HepG2 (cell line): ENCODE data around the gene TEX19. TPM values are rescaled to one million over a fixed set of nuclear protein-coding genes. Genes with fewer than 3 reads are reported as not detected.
A peak's percentile ranks its signal among the peaks of the same experiment; 100 is the strongest.

Experiments
- ATAD3A ChIP-seq: sonication (generic); formaldehyde crosslinking; IDR thresholded peaks from 2 replicates; pipeline ENCODE4 v1.4.0; 2020; ENCODE audit warnings: missing genetic modification reagents
- GTF3A ChIP-seq: sonication (generic); formaldehyde crosslinking; conservative IDR thresholded peaks from 2 replicates; pipeline ENCODE4 v1.4.0; 2020; ENCODE audit warnings: mild to moderate bottlenecking, missing genetic modification reagents
- JUNB ChIP-seq: sonication (generic); formaldehyde crosslinking; IDR thresholded peaks from 2 replicates; pipeline ENCODE4 v1.8.0; 2022; ENCODE audit warnings: missing genetic modification reagents, mild to moderate bottlenecking, borderline replicate concordance
- NBN ChIP-seq: fragments of 450-650 bp; conservative IDR thresholded peaks from 2 replicates; pipeline ENCODE4 v1.6.1; 2017
- RELA ChIP-seq: sonication (generic); formaldehyde crosslinking; IDR thresholded peaks from 2 replicates; pipeline ENCODE4 v1.4.0; 2020; ENCODE audit warnings: missing genetic modification reagents
- RNF2 ChIP-seq: fragments of 450-650 bp; conservative IDR thresholded peaks from 2 replicates; pipeline ENCODE4 v1.6.1; 2016; ENCODE audit warnings: low read depth
- SMAD3 ChIP-seq: sonication (generic); formaldehyde crosslinking; IDR thresholded peaks from 2 replicates; pipeline ENCODE4 v1.4.0; 2020; ENCODE audit warnings: missing genetic modification reagents
- SP5 ChIP-seq: IDR thresholded peaks from 2 replicates; pipeline ENCODE4 v1.6.1; 2016; ENCODE audit warnings: low read depth, borderline replicate concordance
- ZBTB38 ChIP-seq: sonication (generic); formaldehyde crosslinking; IDR thresholded peaks from 2 replicates; pipeline ENCODE4 v1.5.1; 2020; ENCODE audit warnings: mild to moderate bottlenecking, missing genetic modification reagents
- ZBTB7A ChIP-seq: sonication (generic); formaldehyde crosslinking; IDR thresholded peaks from 2 replicates; pipeline ENCODE4 v1.8.0; 2022; ENCODE audit warnings: mild to moderate bottlenecking, missing genetic modification reagents
- ZFP90 ChIP-seq: sonication (generic); formaldehyde crosslinking; IDR thresholded peaks from 2 replicates; pipeline ENCODE4 v1.8.0; 2022; ENCODE audit warnings: missing genetic modification reagents, mild to moderate bottlenecking, inconsistent platforms, borderline replicate concordance
- ZMAT3 ChIP-seq: sonication (generic); formaldehyde crosslinking; conservative IDR thresholded peaks from 2 replicates; pipeline ENCODE4 v1.7.0; 2021; ENCODE audit warnings: missing genetic modification reagents
- ZNF235 ChIP-seq: sonication (generic); formaldehyde crosslinking; IDR thresholded peaks from 2 replicates; pipeline ENCODE4 v1.8.1; 2023; ENCODE audit warnings: mild to moderate bottlenecking, missing genetic modification reagents, borderline replicate concordance
- ZNF30 ChIP-seq: sonication (generic); formaldehyde crosslinking; IDR thresholded peaks from 2 replicates; pipeline ENCODE4 v1.5.0; 2020; ENCODE audit warnings: mild to moderate bottlenecking, missing genetic modification reagents
- ZNF780A ChIP-seq: sonication (generic); formaldehyde crosslinking; IDR thresholded peaks from 2 replicates; pipeline ENCODE4 v1.8.0; 2022; ENCODE audit warnings: mild to moderate bottlenecking, missing genetic modification reagents, moderate library complexity
- ZNF891 ChIP-seq: sonication (generic); formaldehyde crosslinking; IDR thresholded peaks from 2 replicates; pipeline ENCODE4 v1.5.0; 2020; ENCODE audit warnings: mild to moderate bottlenecking, missing genetic modification reagents
- polyA plus RNA-seq, 8 experiments: library from polyadenylated mRNA; depleted of rRNA in 3 of 8; stranded (reverse) in 7 of 8; unstranded in 1 of 8; fragments of >200 nt; fragmentation: Illumina TruSeq in 4 of 8; extraction: Trizol in 4 of 8; gene quantifications; 2 replicates each; pipeline versions ENCODE4 v1.2.1 to v1.2.3, GENCODE V29; 2011 to 2016; ENCODE audit warnings: low read depth in 4 of 8, missing spikeins in 1 of 8, mixed read lengths in 1 of 8; ENCODE audit not compliant: insufficient read depth in 1 of 8
- total RNA-seq, 5 experiments: library from RNA; depleted of rRNA; stranded (reverse); fragments of >200 nt; fragmentation: Illumina TruSeq; extraction: Trizol; gene quantifications; 2 replicates each; pipeline ENCODE4 v1.2.3, GENCODE V29; 2016; ENCODE audit warnings: low read depth in 1 of 5
- TF ChIP-seq, protein P1 (sequence below): fragments of 450-650 bp; IDR thresholded peaks from 2 replicates; pipeline ENCODE4 v1.6.1; 2016
- TF ChIP-seq, protein P2 (sequence below): sonication (generic); formaldehyde crosslinking; IDR thresholded peaks from 2 replicates; pipeline ENCODE4 v1.9.0; 2021; ENCODE audit warnings: mild to moderate bottlenecking, missing genetic modification reagents
- TF ChIP-seq, protein P3 (sequence below): IDR thresholded peaks from 2 replicates; pipeline ENCODE4 v1.6.1; 2012; ENCODE audit warnings: inconsistent platforms
- TF ChIP-seq, protein P4 (sequence below): sonication (generic); formaldehyde crosslinking; IDR thresholded peaks from 2 replicates; pipeline ENCODE4 v1.4.0; 2020; ENCODE audit warnings: missing genetic modification reagents

TEX19 gene
- total and polyA plus RNA-seq, 2 of the 13 experiments (the other 11 are each of a cell fraction or from before 2014, with no cell fraction given): 1.3 to 6.0 TPM

DNA sequence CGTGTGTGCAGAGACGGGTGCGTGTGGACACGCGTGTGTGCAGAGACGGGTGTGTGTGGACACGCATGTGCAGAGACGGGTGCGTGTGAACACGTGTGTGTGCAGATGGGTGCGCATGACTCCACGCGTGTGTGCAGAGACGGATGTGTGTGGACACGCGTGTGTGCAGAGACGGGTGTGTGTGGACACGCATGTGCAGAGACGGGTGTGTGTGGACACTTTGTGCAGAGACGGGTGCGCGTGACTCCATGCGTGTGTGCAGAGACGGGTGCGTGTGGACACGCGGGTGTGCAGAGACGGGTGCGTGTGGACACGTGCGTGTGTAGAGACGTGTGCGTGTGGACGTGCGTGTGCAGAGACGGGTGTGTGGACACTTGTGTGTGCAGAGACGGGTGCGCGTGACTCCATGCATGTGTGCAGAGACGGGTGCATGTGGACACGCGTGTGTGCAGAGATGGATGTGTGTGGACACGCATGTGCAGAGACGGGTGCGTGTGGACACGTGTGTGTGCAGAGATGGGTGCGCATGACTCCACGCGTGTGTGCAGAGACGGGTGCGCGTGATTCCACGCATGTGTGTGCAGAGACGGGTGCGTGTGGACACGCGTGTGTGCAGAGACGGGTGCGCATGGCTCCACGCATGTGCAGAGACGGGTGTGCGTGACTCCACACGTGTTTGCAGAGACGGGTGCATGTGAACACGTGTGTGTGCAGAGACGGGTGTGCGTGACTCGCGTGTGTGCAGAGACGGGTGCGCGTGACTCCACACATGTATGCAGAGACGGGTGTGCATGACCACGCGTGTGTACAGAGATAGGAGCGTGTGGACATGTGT lies 40.1 kb upstream of the TEX19 start (continued):
- TF ChIP-seq ZNF30 (CRISPR knock-in tag): no peak
- TF ChIP-seq GTF3A (CRISPR knock-in tag): no peak
- TF ChIP-seq, protein P1, sequence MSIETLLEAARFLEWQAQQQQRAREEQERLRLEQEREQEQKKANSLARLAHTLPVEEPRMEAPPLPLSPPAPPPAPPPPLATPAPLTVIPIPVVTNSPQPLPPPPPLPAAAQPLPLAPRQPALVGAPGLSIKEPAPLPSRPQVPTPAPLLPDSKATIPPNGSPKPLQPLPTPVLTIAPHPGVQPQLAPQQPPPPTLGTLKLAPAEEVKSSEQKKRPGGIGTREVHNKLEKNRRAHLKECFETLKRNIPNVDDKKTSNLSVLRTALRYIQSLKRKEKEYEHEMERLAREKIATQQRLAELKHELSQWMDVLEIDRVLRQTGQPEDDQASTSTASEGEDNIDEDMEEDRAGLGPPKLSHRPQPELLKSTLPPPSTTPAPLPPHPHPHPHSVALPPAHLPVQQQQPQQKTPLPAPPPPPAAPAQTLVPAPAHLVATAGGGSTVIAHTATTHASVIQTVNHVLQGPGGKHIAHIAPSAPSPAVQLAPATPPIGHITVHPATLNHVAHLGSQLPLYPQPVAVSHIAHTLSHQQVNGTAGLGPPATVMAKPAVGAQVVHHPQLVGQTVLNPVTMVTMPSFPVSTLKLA: peak; percentile 68
- TF ChIP-seq SMAD3: no peak
- TF ChIP-seq, protein P2, sequence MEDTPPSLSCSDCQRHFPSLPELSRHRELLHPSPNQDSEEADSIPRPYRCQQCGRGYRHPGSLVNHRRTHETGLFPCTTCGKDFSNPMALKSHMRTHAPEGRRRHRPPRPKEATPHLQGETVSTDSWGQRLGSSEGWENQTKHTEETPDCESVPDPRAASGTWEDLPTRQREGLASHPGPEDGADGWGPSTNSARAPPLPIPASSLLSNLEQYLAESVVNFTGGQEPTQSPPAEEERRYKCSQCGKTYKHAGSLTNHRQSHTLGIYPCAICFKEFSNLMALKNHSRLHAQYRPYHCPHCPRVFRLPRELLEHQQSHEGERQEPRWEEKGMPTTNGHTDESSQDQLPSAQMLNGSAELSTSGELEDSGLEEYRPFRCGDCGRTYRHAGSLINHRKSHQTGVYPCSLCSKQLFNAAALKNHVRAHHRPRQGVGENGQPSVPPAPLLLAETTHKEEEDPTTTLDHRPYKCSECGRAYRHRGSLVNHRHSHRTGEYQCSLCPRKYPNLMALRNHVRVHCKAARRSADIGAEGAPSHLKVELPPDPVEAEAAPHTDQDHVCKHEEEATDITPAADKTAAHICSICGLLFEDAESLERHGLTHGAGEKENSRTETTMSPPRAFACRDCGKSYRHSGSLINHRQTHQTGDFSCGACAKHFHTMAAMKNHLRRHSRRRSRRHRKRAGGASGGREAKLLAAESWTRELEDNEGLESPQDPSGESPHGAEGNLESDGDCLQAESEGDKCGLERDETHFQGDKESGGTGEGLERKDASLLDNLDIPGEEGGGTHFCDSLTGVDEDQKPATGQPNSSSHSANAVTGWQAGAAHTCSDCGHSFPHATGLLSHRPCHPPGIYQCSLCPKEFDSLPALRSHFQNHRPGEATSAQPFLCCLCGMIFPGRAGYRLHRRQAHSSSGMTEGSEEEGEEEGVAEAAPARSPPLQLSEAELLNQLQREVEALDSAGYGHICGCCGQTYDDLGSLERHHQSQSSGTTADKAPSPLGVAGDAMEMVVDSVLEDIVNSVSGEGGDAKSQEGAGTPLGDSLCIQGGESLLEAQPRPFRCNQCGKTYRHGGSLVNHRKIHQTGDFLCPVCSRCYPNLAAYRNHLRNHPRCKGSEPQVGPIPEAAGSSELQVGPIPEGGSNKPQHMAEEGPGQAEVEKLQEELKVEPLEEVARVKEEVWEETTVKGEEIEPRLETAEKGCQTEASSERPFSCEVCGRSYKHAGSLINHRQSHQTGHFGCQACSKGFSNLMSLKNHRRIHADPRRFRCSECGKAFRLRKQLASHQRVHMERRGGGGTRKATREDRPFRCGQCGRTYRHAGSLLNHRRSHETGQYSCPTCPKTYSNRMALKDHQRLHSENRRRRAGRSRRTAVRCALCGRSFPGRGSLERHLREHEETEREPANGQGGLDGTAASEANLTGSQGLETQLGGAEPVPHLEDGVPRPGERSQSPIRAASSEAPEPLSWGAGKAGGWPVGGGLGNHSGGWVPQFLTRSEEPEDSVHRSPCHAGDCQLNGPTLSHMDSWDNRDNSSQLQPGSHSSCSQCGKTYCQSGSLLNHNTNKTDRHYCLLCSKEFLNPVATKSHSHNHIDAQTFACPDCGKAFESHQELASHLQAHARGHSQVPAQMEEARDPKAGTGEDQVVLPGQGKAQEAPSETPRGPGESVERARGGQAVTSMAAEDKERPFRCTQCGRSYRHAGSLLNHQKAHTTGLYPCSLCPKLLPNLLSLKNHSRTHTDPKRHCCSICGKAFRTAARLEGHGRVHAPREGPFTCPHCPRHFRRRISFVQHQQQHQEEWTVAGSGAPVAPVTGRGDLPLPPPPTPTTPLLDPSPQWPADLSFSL: no peak
- TF ChIP-seq, protein P3, sequence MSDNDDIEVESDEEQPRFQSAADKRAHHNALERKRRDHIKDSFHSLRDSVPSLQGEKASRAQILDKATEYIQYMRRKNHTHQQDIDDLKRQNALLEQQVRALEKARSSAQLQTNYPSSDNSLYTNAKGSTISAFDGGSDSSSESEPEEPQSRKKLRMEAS: no peak; the same call in 1 of the 2 replicates
- TF ChIP-seq RNF2: no peak
- TF ChIP-seq ZNF235: no peak
- no peak for TF ChIP-seq ZNF891 (CRISPR knock-in tag)
- no peak for TF ChIP-seq RELA (CRISPR knock-in tag)
- TF ChIP-seq ATAD3A (CRISPR knock-in tag): no peak
- no peak for TF ChIP-seq ZMAT3 (CRISPR knock-in tag)
- no peak for TF ChIP-seq ZFP90
- no peak for TF ChIP-seq ZBTB38 (CRISPR knock-in tag)
- 0 out of 2 replicates have a peak, but pooled peaks have one; percentile 37 for TF ChIP-seq JUNB (CRISPR knock-in tag)
- TF ChIP-seq, protein P4, sequence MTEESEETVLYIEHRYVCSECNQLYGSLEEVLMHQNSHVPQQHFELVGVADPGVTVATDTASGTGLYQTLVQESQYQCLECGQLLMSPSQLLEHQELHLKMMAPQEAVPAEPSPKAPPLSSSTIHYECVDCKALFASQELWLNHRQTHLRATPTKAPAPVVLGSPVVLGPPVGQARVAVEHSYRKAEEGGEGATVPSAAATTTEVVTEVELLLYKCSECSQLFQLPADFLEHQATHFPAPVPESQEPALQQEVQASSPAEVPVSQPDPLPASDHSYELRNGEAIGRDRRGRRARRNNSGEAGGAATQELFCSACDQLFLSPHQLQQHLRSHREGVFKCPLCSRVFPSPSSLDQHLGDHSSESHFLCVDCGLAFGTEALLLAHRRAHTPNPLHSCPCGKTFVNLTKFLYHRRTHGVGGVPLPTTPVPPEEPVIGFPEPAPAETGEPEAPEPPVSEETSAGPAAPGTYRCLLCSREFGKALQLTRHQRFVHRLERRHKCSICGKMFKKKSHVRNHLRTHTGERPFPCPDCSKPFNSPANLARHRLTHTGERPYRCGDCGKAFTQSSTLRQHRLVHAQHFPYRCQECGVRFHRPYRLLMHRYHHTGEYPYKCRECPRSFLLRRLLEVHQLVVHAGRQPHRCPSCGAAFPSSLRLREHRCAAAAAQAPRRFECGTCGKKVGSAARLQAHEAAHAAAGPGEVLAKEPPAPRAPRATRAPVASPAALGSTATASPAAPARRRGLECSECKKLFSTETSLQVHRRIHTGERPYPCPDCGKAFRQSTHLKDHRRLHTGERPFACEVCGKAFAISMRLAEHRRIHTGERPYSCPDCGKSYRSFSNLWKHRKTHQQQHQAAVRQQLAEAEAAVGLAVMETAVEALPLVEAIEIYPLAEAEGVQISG (CRISPR knock-in tag): no peak
- no peak for TF ChIP-seq SP5 (CRISPR knock-in tag)
- 0 out of 2 replicates have a peak, but pooled peaks have one; percentile 21 for TF ChIP-seq ZNF780A
- peak; percentile 25; the same call in 1 of the 2 replicates for TF ChIP-seq ZBTB7A
- 0 out of 2 replicates have a peak, but pooled peaks have one; percentile 18 for TF ChIP-seq NBN
